GM19099 (cell line): ENCODE data around the gene COL5A2.

Source experiments
- POLR2A ChIP-seq: IDR thresholded peaks from 3 replicates; pipeline ENCODE4 v1.6.1; 2011; ENCODE audit warnings: low read depth; ENCODE audit not compliant: insufficient read length; ENCODE audit errors: extremely low read depth

Gene COL5A2

DNA sequence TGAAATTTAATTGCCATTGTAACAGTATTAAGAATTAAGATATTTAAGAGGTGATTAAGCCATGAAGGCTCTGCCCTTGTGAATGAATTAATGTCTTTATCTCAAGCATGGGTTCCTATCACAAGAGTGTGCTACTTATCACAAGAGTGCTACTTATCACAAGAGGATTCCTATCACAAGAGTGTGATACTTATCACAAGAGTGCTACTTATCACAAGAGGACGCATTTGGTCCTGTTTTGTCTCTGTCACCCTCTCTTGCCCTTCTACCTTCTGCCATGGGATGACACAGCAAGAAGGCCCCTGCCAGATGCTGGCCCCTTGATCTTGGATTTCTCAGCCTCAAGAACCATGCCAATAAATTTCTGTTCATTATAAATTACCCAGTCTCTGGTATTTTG is 13.2 kb upstream of the COL5A2 start:
- no peak for TF ChIP-seq POLR2A

DNA sequence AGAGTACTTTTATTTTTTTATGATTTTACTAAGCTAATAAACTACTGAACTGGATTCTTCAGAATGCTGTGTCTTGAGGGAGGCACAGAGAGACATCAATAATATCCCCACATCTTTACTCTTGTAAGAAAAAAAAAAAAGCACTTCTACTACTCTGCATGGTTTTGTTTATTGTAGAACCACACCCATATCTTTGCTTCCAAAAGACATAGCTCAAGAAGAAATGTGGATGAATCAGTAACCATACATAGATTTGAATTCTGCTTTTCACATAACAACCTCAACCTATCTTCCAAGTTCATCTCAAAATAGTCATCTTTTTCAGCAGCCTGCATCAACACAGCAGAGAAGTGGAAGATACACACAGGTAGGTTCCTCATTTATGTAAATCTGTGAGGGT is 12.2 kb upstream of the COL5A2 start:
- no peak for TF ChIP-seq POLR2A

DNA sequence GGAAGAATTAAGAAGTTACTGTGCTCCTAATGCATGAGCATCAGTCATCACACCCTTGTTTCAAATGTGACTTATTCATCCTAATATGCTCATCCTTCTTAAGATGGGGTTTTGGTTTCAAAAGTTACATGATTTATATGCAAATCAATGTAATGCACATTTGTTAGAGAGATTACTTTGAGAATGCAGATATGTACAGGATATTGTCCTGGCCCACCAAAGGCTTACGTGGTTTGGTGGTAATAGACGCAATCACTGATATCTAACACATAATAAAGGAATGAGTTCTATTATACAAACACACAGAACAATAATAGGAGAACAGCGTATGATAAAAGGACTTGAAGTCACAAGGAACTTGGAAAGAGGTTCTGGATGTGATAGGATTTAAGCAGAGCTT is 11.1 kb upstream of the COL5A2 start:
- TF ChIP-seq POLR2A: no peak

DNA sequence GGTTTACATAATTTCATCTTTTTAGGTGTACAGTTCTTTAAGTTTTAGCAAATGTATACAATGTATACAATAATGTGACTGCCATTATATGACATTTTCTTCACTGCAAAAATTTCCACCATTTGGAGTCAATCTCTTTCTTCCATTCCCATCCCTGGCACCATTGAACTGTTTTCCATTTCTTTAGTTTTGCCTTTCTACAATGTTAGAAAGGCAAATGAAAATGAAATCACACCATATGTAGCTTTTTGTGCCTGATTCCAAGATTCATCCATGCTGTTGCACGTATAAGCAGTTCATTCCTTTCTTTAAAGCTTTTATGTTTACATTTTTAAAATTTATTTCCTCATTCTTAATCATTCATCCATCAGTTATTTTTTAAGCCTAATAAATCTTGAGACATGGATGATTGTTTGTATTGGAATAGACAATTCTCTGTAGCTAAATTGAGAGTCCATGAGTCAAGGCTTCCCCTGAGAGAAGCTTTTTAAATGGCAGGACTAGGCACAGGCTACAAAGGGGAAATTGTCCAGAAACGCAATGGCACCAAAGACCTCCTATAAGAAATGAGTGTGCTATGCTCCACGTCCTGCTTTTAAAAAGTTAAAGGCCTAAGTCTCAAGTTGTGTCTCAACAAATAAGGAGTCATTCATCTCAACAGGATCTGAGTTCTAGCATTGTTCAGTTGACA is 8.7 kb upstream of the COL5A2 start:
- no peak for TF ChIP-seq POLR2A

DNA sequence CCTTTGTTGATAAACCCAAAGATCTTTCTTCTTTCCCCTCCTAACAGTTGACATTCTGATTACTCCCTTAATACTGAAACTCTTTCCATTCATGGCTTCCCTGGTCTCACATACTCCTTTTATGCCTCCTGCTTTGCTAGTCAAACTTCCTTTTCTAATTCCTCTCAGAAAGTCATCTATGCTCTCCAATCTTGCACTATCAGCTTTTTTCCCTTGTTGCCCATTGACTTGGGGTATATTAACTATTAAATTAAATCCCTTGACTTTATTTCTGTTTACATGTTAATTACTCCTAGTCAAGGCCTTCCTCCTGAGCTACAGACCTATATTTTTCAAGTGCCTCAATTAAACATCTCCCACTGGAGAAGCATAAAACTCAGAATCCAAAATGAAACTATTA is 3.6 kb upstream of the COL5A2 start:
- TF ChIP-seq POLR2A: no peak

DNA sequence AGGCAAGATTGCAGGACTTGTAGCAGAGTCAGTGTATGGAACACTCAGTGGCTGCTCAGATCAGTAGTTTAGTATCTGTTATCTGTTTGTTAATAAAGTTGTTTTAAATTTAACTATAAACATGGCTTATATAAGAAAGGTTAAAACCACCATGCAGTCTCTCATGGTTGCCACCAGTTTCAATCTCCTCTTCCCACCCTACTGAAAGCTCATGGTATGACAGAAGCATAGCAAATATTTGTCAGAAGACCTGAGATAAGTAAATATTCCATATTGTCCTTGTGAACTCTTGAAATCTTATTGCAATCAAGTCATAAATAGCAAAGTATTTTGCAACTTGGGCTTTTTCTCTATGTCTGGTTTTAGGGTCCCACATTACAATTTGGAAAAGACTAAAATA is 2.1 kb upstream of the COL5A2 start:
- no peak for TF ChIP-seq POLR2A

DNA sequence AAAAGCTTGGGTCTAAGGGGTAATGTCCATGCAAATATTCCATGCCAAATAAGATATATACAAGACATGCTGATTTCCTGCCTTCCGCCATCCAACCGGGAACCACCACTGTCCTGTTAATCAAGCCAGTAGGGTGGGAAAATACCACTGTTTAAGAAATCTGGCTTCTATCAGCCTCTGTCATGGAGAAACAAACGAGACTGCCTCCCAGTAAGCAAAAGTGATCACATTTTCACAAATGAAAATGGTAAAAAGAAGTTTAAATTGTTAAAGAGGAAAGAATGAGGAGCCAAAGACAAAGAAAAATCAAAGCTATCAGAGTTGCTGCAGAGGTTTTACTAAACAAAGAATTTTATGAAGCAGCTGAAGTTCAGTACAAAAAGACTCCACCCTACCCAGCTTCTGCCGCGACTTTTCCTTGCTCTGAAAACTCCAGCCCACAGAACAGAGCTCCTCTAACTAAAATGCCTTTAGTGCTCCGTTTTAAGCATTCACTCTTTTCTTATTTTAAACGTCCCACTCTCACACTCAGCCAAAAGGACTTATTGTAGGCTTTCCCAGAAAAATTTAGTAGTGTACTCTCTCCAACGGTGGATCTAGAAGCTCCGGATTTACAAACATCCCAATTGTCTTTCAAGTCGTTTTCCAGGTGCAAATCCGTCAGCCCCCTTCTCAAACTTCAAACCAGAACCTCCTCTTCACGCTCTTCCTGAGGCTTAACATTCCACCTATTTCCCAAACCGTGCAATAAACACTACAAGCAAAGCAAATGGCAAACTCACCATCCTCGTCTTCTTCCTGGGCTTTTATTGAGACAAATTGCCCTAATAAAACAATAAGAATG is 613 bp downstream of the COL5A2 start:
- TF ChIP-seq POLR2A: no peak

DNA sequence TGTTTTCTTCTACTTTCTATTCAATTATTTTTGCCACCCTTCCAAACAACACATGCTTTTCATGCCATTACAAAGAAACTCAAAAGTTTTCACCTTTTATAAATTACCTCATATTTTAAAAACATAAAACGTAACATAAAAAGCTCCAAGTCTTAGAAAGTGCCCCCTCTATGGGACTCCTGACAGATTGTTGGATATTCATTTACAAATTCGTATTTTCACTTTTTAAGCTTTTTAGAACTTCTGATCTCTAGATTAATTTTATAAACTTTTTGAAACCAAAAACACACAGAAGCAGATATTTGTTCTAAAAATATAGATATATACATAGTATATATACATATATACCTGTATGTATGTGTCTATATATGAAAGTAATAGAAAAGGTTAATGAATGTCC is 1.5 kb downstream of the COL5A2 start:
- no peak for TF ChIP-seq POLR2A

DNA sequence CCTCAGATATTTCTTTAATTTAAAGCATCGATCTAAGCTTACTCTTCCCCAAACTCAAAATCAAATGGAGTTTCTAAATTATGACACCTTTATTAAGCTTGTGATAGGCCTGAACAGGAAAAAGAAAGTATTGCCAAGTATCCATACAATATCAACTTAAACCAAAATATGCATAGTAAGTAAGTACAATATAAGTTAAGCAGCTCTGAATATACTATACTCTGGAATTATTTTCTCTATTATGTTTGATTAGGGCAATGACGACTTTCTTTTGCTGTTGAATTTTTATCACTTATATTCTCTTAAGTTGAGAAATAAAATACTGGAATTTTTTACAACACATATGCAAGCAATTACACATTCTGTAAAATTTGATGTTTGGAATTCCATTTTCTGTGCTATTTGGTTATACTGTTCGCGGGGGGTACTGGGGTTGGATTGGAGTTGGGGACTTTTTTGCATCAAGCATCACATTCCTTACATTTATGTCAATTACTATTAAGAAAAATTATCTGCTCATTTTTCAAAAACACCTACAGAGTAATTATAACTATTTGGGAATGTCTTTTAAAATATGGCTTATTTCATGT is 2.2 kb downstream of the COL5A2 start:
- TF ChIP-seq POLR2A: no peak

DNA sequence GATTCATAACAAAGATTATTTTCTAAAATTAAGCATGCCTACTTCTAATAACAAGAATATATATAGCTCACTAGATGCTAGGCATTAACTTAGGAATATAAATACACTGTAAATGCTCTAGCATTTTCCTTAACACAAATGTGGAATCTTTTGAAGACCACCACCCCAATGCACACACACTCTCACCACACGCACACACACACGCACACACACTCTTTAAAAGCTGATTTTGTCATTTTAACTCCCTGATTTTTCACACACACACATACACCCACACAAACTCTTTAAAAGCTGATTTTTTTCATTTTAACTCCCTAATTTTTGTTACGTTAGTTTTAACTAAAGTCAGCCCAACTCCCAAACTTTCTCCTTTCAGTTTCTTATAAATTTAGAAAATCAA is 3.0 kb downstream of the COL5A2 start:
- no peak for TF ChIP-seq POLR2A

DNA sequence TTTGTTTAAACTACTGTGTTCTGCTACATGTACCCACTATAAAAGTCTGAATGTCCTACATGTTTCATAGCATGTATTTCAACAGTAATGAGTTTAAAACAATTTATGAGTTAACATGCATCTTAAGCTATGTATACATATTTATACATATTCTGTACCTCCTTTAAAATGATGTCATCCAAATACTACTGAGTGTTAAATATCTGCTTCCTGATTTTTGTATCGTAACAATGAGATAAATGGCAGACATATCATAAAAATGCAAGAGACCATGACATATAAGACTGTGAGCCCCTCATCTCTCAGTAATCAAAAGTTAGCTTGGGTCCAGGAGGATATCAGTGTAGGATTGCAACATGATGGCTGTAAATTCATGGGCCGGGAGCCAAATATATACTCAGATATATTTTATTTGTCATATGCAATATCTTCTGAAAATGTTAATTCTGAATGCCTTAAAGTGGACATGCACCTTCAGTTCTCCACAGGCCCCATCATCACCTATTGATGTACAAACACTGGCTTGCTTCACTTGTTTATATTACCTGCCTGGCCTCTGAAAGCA is 3.6 kb downstream of the COL5A2 start:
- TF ChIP-seq POLR2A: no peak

DNA sequence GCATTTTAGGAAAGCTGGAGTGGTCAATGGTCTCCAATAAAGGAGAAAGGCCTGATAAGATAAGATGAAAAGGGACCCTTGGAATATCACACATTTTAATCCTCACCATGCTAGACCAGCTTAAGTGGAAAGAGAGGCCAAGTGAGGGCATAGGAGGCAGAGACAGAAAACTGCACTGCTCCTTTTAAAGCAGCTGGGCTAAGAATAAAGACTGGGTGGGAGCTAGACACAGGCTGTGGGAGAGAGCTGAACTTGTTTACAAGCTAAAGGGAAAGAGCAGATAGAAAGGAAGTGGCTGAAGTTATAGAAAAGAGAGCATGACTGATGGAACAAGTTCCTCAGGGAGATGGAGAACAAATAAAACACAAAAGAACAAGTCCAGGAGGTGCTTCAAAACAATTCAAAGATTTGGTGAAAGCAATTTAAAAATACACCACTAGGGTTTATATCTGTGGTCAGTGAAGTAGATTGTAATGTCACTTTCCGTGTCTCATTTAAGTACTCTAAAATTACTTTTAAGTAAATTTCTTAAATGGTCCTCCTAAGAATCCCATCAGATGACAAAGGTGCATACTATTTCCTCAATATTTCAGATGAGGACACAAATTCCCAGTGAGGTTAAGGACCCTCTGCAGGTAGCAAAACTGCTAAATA is 7.5 kb downstream of the COL5A2 start:
- no peak for TF ChIP-seq POLR2A

DNA sequence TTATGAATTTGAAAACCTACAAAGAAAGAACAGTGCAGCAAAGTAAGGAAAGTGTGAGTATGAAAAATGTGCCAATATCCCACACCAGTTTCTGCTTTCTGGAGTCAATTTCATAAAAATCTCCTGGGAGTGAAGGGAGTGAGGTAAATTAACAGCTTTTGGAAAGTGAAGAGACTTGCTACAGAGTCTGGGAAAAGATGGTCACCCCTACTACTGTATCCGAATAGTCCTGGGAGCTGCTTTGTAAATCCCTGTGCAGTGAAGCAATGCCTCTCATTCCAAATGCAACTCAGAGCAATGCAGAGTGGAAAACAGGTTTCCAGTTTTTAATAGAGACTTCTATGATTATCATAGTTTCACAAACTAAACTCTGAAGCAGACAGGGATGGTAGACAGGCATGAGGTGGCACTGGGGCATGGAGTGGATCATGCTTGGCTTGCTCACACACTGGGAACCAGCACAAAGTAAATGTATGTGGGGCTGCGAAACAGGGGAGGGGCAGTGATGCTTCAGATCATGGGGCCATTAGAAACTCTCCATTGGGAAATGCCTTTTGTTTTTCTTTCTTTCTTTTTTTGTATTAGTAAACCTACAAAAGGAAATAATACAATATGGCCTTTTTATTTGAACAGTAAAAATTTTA is 10.6 kb downstream of the COL5A2 start:
- TF ChIP-seq POLR2A: no peak

DNA sequence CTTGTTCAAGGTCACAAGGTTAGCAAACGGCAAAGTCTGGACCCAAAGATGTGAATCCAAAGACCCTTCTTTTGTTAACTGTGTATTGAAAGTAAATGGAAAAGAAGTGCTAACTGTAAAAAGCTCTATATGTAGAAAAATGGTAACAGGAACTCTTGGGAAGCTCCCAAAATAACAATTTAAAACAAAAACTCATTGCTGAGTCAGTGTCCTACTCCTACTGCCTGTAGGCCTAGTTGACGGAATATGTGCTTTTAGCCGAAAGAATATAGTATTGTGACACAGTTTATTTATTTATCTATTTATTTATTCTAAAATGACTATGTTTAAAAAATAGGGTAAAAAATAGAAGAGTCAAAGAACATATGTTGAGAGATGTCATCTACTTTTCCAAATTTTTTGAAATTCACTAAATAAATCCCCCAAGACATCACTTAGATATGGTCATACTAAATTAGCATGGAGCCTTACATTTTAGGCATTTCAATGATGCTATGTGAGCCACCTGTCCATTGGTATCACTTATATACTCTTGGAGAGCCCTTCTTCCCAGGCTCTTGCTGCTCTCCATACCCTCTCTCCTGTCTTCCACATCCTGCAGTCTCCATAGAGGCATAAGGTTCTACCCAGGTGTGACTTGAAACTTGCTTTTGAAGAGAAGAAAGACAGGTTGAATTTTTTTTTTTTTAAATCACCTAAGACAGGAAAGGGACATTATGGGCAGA is 13.7 kb downstream of the COL5A2 start:
- no peak for TF ChIP-seq POLR2A
